KMS-11 (cell line): ENCODE measurements around the gene ASB18.

Experiments used
- H2AFZ ChIP-seq: fragments of 200-600 bp; sonication (generic); 2 replicates; pipeline ENCODE4 v1.6.1; 2016; ENCODE audit warnings: antibody characterized with exemption, mixed run types, low read depth
- H3K27ac ChIP-seq: fragments of 200-600 bp; sonication (generic); 2 replicates; pipeline ENCODE4 v1.6.1; 2016; ENCODE audit warnings: mild to moderate bottlenecking, mixed run types
- H3K27me3 ChIP-seq: fragments of 200-600 bp; sonication (generic); 2 replicates; pipeline ENCODE4 v1.6.1; 2017; ENCODE audit warnings: mild to moderate bottlenecking, low read depth, mixed run types, moderate library complexity; ENCODE audit not compliant: insufficient read depth
- H3K36me3 ChIP-seq: fragments of 200-600 bp; sonication (generic); 2 replicates; pipeline ENCODE4 v1.6.1; 2017; ENCODE audit warnings: mild to moderate bottlenecking, mixed run types; ENCODE audit not compliant: insufficient read depth
- H3K4me1 ChIP-seq: fragments of 200-600 bp; sonication (generic); 2 replicates; pipeline ENCODE4 v1.6.1; 2016; ENCODE audit warnings: mild to moderate bottlenecking, low read depth, mixed run types; ENCODE audit not compliant: poor library complexity, severe bottlenecking
- H3K4me2 ChIP-seq: fragments of 200-600 bp; sonication (generic); 2 replicates; pipeline ENCODE4 v1.7.0; 2016; ENCODE audit warnings: mild to moderate bottlenecking, mixed run types
- H3K4me3 ChIP-seq: fragments of 200-600 bp; sonication (generic); IDR thresholded peaks from 2 replicates; pipeline ENCODE4 v1.6.1; 2017; ENCODE audit warnings: low read depth, low read length, mixed read lengths; ENCODE audit not compliant: insufficient read depth
- H3K79me2 ChIP-seq: fragments of 200-600 bp; sonication (generic); 2 replicates; pipeline ENCODE4 v1.6.1; 2016; ENCODE audit warnings: low read depth, mixed run types; ENCODE audit not compliant: insufficient read depth
- H3K9ac ChIP-seq: fragments of 200-600 bp; sonication (generic); 2 replicates; pipeline ENCODE4 v1.6.1; 2016; ENCODE audit warnings: mild to moderate bottlenecking, mixed run types
- H4K20me1 ChIP-seq: fragments of 200-600 bp; sonication (generic); 2 replicates; pipeline ENCODE4 v1.6.1; 2016; ENCODE audit warnings: mild to moderate bottlenecking, mixed run types; ENCODE audit not compliant: insufficient read depth
- CTCF ChIP-seq: fragments of 200-600 bp; sonication (generic); conservative IDR thresholded peaks from 2 replicates; pipeline ENCODE4 v1.6.1; 2017; ENCODE audit warnings: low read depth, mild to moderate bottlenecking, antibody characterized with exemption, low read length, moderate library complexity, mixed read lengths

ASB18 gene

GRCh38 chr2:236161082-236161462, 103.1 kb downstream of the ASB18 start:
- no peaks in the 10 kb centered on the region for H3K36me3 ChIP-seq
- no peak for TF ChIP-seq CTCF
- no peak overlapping the region for H2AFZ ChIP-seq
- H3K9ac ChIP-seq, result no peak overlapping the region
- no peak overlapping the region for H3K4me2 ChIP-seq
- no peaks in the 10 kb centered on the region for H4K20me1 ChIP-seq
- H3K27ac ChIP-seq, result no peak overlapping the region
- no peaks in the 10 kb centered on the region for H3K4me1 ChIP-seq
- no peaks in the 10 kb centered on the region for H3K27me3 ChIP-seq
- no peak overlapping the region for H3K4me3 ChIP-seq
- H3K79me2 ChIP-seq, result no peaks in the 10 kb centered on the region

GRCh38 chr2:236160366-236161081, 103.7 kb downstream of the ASB18 start:
- no peak for TF ChIP-seq CTCF
- no peak overlapping the region for H3K4me3 ChIP-seq
- no peak overlapping the region for H3K4me2 ChIP-seq
- no peak overlapping the region for H3K27ac ChIP-seq
- no peaks in the 10 kb centered on the region for H3K79me2 ChIP-seq
- H3K9ac ChIP-seq, result no peak overlapping the region
- no peaks in the 10 kb centered on the region for H3K36me3 ChIP-seq
- no peaks in the 10 kb centered on the region for H3K27me3 ChIP-seq
- H2AFZ ChIP-seq, result no peak overlapping the region
- no peaks in the 10 kb centered on the region for H4K20me1 ChIP-seq
- H3K4me1 ChIP-seq, result no peaks in the 10 kb centered on the region

GRCh38 chr2:236159778-236160170, 104.4 kb downstream of the ASB18 start:
- Histone ChIP-seq H3K4me1 (no peaks in the 10 kb centered on the region), H4K20me1 (no peaks in the 10 kb centered on the region)

GRCh38 chr2:236158969-236159777, 105.0 kb downstream of the ASB18 start:
- no peaks in the 10 kb centered on the region for H4K20me1 ChIP-seq
- H2AFZ ChIP-seq, result no peak overlapping the region
- H3K27ac ChIP-seq, result no peak overlapping the region
- H3K4me3 ChIP-seq, result no peak overlapping the region
- no peak overlapping the region for H3K4me2 ChIP-seq
- H3K79me2 ChIP-seq, result no peaks in the 10 kb centered on the region
- H3K27me3 ChIP-seq, result no peaks in the 10 kb centered on the region
- TF ChIP-seq CTCF, result no peak
- H3K4me1 ChIP-seq, result no peaks in the 10 kb centered on the region
- H3K9ac ChIP-seq, result no peak overlapping the region
- no peaks in the 10 kb centered on the region for H3K36me3 ChIP-seq

More at GRCh38 chr2:236159778-236160170, 104.4 kb downstream of the ASB18 start:
- no peak for TF ChIP-seq CTCF
- no peak overlapping the region for H3K27ac ChIP-seq
- no peaks in the 10 kb centered on the region for H3K79me2 ChIP-seq
- H3K9ac ChIP-seq, result no peak overlapping the region
- H3K27me3 ChIP-seq, result no peaks in the 10 kb centered on the region
- H3K4me3 ChIP-seq, result no peak overlapping the region
- no peak overlapping the region for H3K4me2 ChIP-seq
- no peak overlapping the region for H2AFZ ChIP-seq
- no peaks in the 10 kb centered on the region for H3K36me3 ChIP-seq
